Neural crest cell (in vitro differentiated cells): ENCODE data around the gene TTC16. TPM values are rescaled to one million over a fixed set of nuclear protein-coding genes. Genes with fewer than 3 reads are reported as not detected.

Experiments
- DNase-seq: peaks from one replicate; pipeline ENCODE4 v3.0.0; 2021; ENCODE audit warnings: low read depth, mixed read lengths, low spot score
- H3K27ac Mint-ChIP-seq: one replicate; pipeline ENCODE4 v1.8.0; 2021; ENCODE audit warnings: mild to moderate bottlenecking, mixed read lengths; ENCODE audit not compliant: unreplicated experiment
- H3K27me3 Mint-ChIP-seq: 2 replicates; pipeline ENCODE4 v1.8.0; 2021; ENCODE audit warnings: low read depth, mild to moderate bottlenecking, mixed read lengths
- H3K36me3 Mint-ChIP-seq: 2 replicates; pipeline ENCODE4 v1.8.0; 2021; ENCODE audit warnings: low read depth, mild to moderate bottlenecking, mixed read lengths
- H3K4me1 Mint-ChIP-seq: 2 replicates; pipeline ENCODE4 v1.8.0; 2021; ENCODE audit warnings: mixed read lengths
- H3K4me3 Mint-ChIP-seq: one replicate; pipeline ENCODE4 v1.8.0; 2021; ENCODE audit warnings: mild to moderate bottlenecking, mixed read lengths
- H3K9me3 Mint-ChIP-seq: 2 replicates; pipeline ENCODE4 v1.8.0; 2021; ENCODE audit warnings: mixed read lengths
- CTCF ChIP-seq: fragments of 200-600 bp; sonication (generic); conservative IDR thresholded peaks from 2 replicates; pipeline ENCODE4 v1.5.0; 2021; ENCODE audit warnings: antibody characterized with exemption, mild to moderate bottlenecking
- total RNA-seq: library from RNA; stranded (reverse); gene quantifications from 2 replicates; pipeline ENCODE4 v1.2.1, GENCODE V29; 2021

The TTC16 gene
- total RNA-seq, 1 donor from 2014 or later, result not detected

- DNase-seq, result no peak
- Mint-ChIP-seq H3K4me3 (no peak overlapping the region), H3K4me1 (peaks cover 4% of the 10 kb centered on the region), H3K36me3 (no peaks in the 10 kb centered on the region), H3K27ac (peak overlapping the region; percentile 19), H3K9me3 (peaks cover 2% of the 10 kb centered on the region), H3K27me3 (no peaks in the 10 kb centered on the region)
- TF ChIP-seq CTCF, result no peak
Measured at GRCh38 chr9:127705577-127706379, 10.1 kb upstream of the TTC16 start.

GRCh38 chr9:127706836-127707241, 9.0 kb upstream of the TTC16 start, which contains the start of gene CFAP157:
Gene CFAP157 (plus strand): TSS chr9:127706988. CDS start chr9:127707032, 44 bp downstream.
- Mint-ChIP-seq H3K4me3 (peak within 1 kb of the TSS; percentile 72), H3K36me3 (no peaks in the 10 kb centered on the region), H3K27me3 (no peaks in the 10 kb centered on the region), H3K27ac (peak within 1 kb of the TSS; percentile 90), H3K4me1 (peaks cover 9% of the 10 kb centered on the region), H3K9me3 (peaks cover 2% of the 10 kb centered on the region)
- no peak for TF ChIP-seq CTCF
- DNase-seq, result no peak

- Mint-ChIP-seq H3K27me3 (no peaks in the 10 kb centered on the region), H3K4me3 (no peak overlapping the region)
Measured at GRCh38 chr9:127707766-127708165, 8.1 kb upstream of the TTC16 start.

GRCh38 chr9:127708952-127709587, 6.8 kb upstream of the TTC16 start:
- DNase-seq, result no peak
- Mint-ChIP-seq H3K4me1 (peaks cover 9% of the 10 kb centered on the region), H3K27ac (peak overlapping the region; percentile 62), H3K27me3 (no peaks in the 10 kb centered on the region), H3K9me3 (peaks cover 2% of the 10 kb centered on the region), H3K36me3 (no peaks in the 10 kb centered on the region), H3K4me3 (peak overlapping the region; percentile 41)
- TF ChIP-seq CTCF, result no peak

More at GRCh38 chr9:127707766-127708165, 8.1 kb upstream of the TTC16 start:
- Mint-ChIP-seq H3K36me3 (no peaks in the 10 kb centered on the region), H3K9me3 (peaks cover 2% of the 10 kb centered on the region), H3K27ac (peak overlapping the region; percentile 62), H3K4me1 (peaks cover 9% of the 10 kb centered on the region)
- TF ChIP-seq CTCF, result no peak
- DNase-seq, result no peak

GRCh38 chr9:127710204-127710783, 5.6 kb upstream of the TTC16 start:
- peaks cover 10% of the 10 kb centered on the region for H3K4me1 Mint-ChIP-seq
- no peaks in the 10 kb centered on the region for H3K27me3 Mint-ChIP-seq
- H3K9me3 Mint-ChIP-seq, result peaks cover 2% of the 10 kb centered on the region
- no peak for DNase-seq
- H3K4me3 Mint-ChIP-seq, result peak overlapping the region; percentile 78
- H3K36me3 Mint-ChIP-seq, result no peaks in the 10 kb centered on the region
- TF ChIP-seq CTCF, result no peak
- H3K27ac Mint-ChIP-seq, result no peak overlapping the region
